Measurements from ENCODE around the gene RGS4. TPM values are rescaled to one million over a fixed set of nuclear protein-coding genes. Genes with fewer than 3 reads are reported as not detected.

Gene RGS4
- total and polyA plus RNA-seq, 2 experiments from 2014 or later, result 0.32 to 0.38 TPM

GRCh38 chr1:163048869-163049268 is 20.3 kb upstream of the RGS4 start (continued):
- no peak for TF ChIP-seq REST (IDR thresholded peaks at IDR 0.05; ENCODE audit: unreplicated experiment)
- TF ChIP-seq ZNF462 (CRISPR knock-in tag; IDR thresholded peaks at IDR 0.05), result no peak

GRCh38 chr1:163049296-163049695 is 19.9 kb upstream of the RGS4 start:
- Histone ChIP-seq H3K36me3 (ENCODE audit: insufficient read depth) (no peaks in the 10 kb centered on the region), H2AFZ (0 out of 2 replicates have a peak overlapping the region, but pooled peaks have one; percentile 10), H3K4me2 (no peak overlapping the region), H3K4me3 (no peak overlapping the region), H3K9me2 (ENCODE audit: insufficient read depth) (no peaks in the 10 kb centered on the region), H3F3A (replicated peaks; ENCODE audit: low read depth) (no peaks in the 10 kb centered on the region), H3K27me3 (ENCODE audit: insufficient read depth) (no peaks in the 10 kb centered on the region), H4K20me1 (replicated peaks; ENCODE audit: insufficient read depth) (no peaks in the 10 kb centered on the region), H3K27ac (ENCODE audit: low read depth) (no peak overlapping the region), H3K79me2 (replicated peaks; ENCODE audit: insufficient read depth) (no peaks in the 10 kb centered on the region), H3K4me1 (ENCODE audit: insufficient read depth) (no peaks in the 10 kb centered on the region)
- no peak for TF ChIP-seq POLR2AphosphoS5 (IDR thresholded peaks at IDR 0.05; ENCODE audit: low read depth)
- Mint-ChIP-seq H3K9me3 (no peaks in the 10 kb centered on the region), H3K36me3 (ENCODE audit: low read depth) (no peaks in the 10 kb centered on the region), H3K4me3 (no peak overlapping the region), H3K27me3 (ENCODE audit: insufficient read depth, low read depth, poor library complexity) (no peaks in the 10 kb centered on the region), H3K4me1 (no peaks in the 10 kb centered on the region), H3K27ac (no peak overlapping the region)
- ATAC-seq (no peak), DNase-seq (ENCODE audit: low spot score) (no peak)

All from GM23338 (cell line).